SU-DHL-6 (cell line): ENCODE measurements around the gene GPR180.

Experiments
- H2AFZ ChIP-seq: fragments of 200-600 bp; sonication (generic); 2 replicates; pipeline ENCODE4 v1.6.1; 2014; ENCODE audit warnings: low read depth, mild to moderate bottlenecking, moderate library complexity, mixed read lengths, antibody characterized with exemption, low read length; ENCODE audit not compliant: severe bottlenecking
- H3F3A ChIP-seq: fragments of 200-600 bp; shearing (Covaris generic); 2 replicates; pipeline ENCODE4 v1.6.0; 2016; ENCODE audit warnings: antibody characterized with exemption, mild to moderate bottlenecking; ENCODE audit not compliant: insufficient read depth
- H3K27ac ChIP-seq: fragments of 200-600 bp; sonication (generic); 2 replicates; pipeline ENCODE4 v1.5.1; 2016; ENCODE audit warnings: low read depth, mild to moderate bottlenecking, low read length, moderate library complexity, mixed read lengths
- H3K27me3 ChIP-seq: fragments of 200-600 bp; sonication (generic), shearing (Covaris generic); 2 replicates; pipeline ENCODE4 v1.6.0; 2014; ENCODE audit warnings: mild to moderate bottlenecking, low read length
- H3K36me3 ChIP-seq: fragments of 200-600 bp; sonication (generic); 2 replicates; pipeline ENCODE4 v1.6.1; 2014; ENCODE audit warnings: mild to moderate bottlenecking, low read length, mixed read lengths
- H3K4me2 ChIP-seq: fragments of 300-600, 200-600 bp; shearing (Covaris generic), sonication (generic); 2 replicates; pipeline ENCODE4 v1.6.0; 2014; ENCODE audit warnings: low read length, low read depth, mild to moderate bottlenecking; ENCODE audit not compliant: poor library complexity, severe bottlenecking
- H3K4me3 ChIP-seq: fragments of 200-600 bp; sonication (generic); 2 replicates; pipeline ENCODE4 v1.5.1; 2014; ENCODE audit warnings: antibody characterized with exemption, low read length, mild to moderate bottlenecking, mixed read lengths; ENCODE audit not compliant: insufficient read depth, poor library complexity, severe bottlenecking
- H3K79me2 ChIP-seq: fragments of 200-600 bp; sonication (generic); 2 replicates; pipeline ENCODE4 v1.6.1; 2014; ENCODE audit warnings: mild to moderate bottlenecking, low read length, moderate library complexity; ENCODE audit not compliant: insufficient read depth
- H3K9ac ChIP-seq: fragments of 200-600 bp; sonication (generic); 2 replicates; pipeline ENCODE4 v1.7.0; 2014; ENCODE audit warnings: mild to moderate bottlenecking, low read length
- H3K9me2 ChIP-seq: fragments of 200-600 bp; sonication (generic); replicated peaks from 2 replicates; pipeline ENCODE4 v1.6.1; 2014; ENCODE audit warnings: low read length; ENCODE audit not compliant: insufficient read depth
- H3K9me3 ChIP-seq: fragments of 200-600 bp; sonication (generic); 2 replicates; pipeline ENCODE4 v1.6.1; 2014; ENCODE audit warnings: low read length, mixed read lengths; ENCODE audit not compliant: insufficient read depth
- H4K20me1 ChIP-seq: fragments of 200-600 bp; sonication (generic); 2 replicates; pipeline ENCODE4 v1.6.1; 2014; ENCODE audit warnings: low read depth, mild to moderate bottlenecking, antibody characterized with exemption, low read length, moderate library complexity, mixed read lengths
- EZH2phosphoT487 ChIP-seq: fragments of 200-600 bp; sonication (generic), shearing (Covaris generic); conservative IDR thresholded peaks from 2 replicates; pipeline ENCODE4 v1.6.1; 2018; ENCODE audit warnings: mild to moderate bottlenecking, antibody characterized with exemption, low read length, moderate library complexity, mixed read lengths
- TF ChIP-seq, protein P1 (sequence below): fragments of 200-600 bp; sonication (generic); IDR thresholded peaks from one replicate; pipeline ENCODE4 v1.5.1; 2017; ENCODE audit warnings: antibody characterized with exemption, mild to moderate bottlenecking, low read length, moderate library complexity; ENCODE audit not compliant: insufficient read depth, poor library complexity, severe bottlenecking

GPR180 gene

DNA sequence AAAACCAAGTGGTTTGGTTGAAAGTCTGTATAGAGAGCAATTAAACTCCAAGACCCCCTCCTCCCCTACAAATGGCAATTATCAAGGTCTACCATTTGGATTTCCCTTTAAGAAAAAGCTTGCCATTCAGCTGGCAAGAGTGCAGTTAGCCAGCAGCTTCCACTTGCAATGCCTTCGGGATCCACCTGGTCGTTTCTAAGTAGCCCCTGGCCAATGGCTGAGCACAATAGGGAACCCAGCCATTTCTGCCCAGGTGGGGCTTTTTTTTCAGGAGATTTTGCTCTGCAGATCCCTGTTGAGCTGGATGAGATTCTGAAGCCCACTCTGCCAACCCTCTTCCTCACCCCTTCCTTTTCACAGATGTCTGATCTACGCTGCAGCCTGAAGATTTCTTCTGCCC is 32.0 kb upstream of the GPR180 start:
- H3K9me3 ChIP-seq: no peaks in the 10 kb centered on the region
- H3K79me2 ChIP-seq: no peaks in the 10 kb centered on the region
- no peak overlapping the region for H3K9ac ChIP-seq
- H2AFZ ChIP-seq: no peak overlapping the region
- no peak for TF ChIP-seq EZH2phosphoT487
- TF ChIP-seq, protein P1, sequence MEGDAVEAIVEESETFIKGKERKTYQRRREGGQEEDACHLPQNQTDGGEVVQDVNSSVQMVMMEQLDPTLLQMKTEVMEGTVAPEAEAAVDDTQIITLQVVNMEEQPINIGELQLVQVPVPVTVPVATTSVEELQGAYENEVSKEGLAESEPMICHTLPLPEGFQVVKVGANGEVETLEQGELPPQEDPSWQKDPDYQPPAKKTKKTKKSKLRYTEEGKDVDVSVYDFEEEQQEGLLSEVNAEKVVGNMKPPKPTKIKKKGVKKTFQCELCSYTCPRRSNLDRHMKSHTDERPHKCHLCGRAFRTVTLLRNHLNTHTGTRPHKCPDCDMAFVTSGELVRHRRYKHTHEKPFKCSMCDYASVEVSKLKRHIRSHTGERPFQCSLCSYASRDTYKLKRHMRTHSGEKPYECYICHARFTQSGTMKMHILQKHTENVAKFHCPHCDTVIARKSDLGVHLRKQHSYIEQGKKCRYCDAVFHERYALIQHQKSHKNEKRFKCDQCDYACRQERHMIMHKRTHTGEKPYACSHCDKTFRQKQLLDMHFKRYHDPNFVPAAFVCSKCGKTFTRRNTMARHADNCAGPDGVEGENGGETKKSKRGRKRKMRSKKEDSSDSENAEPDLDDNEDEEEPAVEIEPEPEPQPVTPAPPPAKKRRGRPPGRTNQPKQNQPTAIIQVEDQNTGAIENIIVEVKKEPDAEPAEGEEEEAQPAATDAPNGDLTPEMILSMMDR: no peak
- no peaks in the 10 kb centered on the region for H3K27me3 ChIP-seq
- peaks cover 15% of the 10 kb centered on the region for H3K36me3 ChIP-seq
- H3K9me2 ChIP-seq: no peaks in the 10 kb centered on the region
- no peak overlapping the region for H3K4me2 ChIP-seq
- no peak overlapping the region for H3K4me3 ChIP-seq
- H4K20me1 ChIP-seq: no peaks in the 10 kb centered on the region
- H3F3A ChIP-seq: no peaks in the 10 kb centered on the region
- H3K27ac ChIP-seq: no peak overlapping the region

DNA sequence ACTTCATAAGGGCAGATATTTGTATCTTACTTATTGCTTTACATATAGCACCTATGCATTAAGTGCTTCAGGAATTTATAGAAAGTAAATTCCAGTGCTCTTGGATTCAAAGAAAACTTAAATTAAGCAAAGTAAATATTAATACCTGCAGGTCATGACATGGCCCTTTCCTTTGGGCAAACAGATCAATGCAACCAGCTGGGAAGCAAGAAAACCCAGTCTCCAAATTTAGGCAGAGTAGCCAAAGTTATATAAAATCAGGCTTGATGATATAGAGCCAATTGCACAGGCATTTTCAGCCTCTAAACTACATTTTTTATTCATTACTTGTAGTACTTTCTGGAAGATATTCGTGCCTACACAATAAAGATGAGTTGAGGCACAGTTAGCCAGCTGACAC is 22.6 kb upstream of the GPR180 start:
- Histone ChIP-seq H3K4me2 (no peak overlapping the region), H4K20me1 (peaks cover 3% of the 10 kb centered on the region; the same call in 1 of the 2 replicates), H3K27me3 (no peaks in the 10 kb centered on the region), H2AFZ (no peak overlapping the region), H3K27ac (no peak overlapping the region), H3K9me3 (no peaks in the 10 kb centered on the region), H3F3A (no peaks in the 10 kb centered on the region), H3K9me2 (no peaks in the 10 kb centered on the region), H3K9ac (no peak overlapping the region), H3K36me3 (peaks cover 73% of the 10 kb centered on the region), H3K4me3 (no peak overlapping the region), H3K79me2 (no peaks in the 10 kb centered on the region)
- TF ChIP-seq, protein P1: no peak
- no peak for TF ChIP-seq EZH2phosphoT487

DNA sequence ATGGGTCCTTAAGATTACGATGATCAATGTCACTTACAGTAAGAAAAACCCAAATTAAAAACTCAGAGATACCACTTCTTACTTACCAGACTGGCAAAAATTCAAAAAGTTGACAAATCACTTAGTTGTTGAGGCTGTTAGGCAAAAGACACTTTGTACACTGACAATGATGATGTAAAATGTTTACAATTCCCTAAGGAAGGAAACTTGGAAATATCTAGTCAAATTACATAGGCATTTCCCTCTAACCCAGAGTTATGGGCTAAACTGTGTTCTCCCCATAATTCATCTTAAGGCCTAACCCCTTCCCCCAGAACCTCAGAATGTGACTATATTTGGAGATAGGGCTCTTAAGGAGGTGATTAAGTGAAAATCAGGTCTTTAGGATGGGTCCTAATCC is 17.7 kb upstream of the GPR180 start:
- Histone ChIP-seq H4K20me1 (no peaks in the 10 kb centered on the region), H3K79me2 (peaks cover 8% of the 10 kb centered on the region; the same call in 1 of the 2 replicates), H3F3A (0 out of 2 replicates have a peak, but pooled peaks cover 3% of the 10 kb centered on the region), H2AFZ (no peak overlapping the region), H3K4me2 (no peak overlapping the region), H3K27ac (no peak overlapping the region), H3K9me2 (no peaks in the 10 kb centered on the region), H3K9ac (no peak overlapping the region), H3K9me3 (no peaks in the 10 kb centered on the region), H3K4me3 (no peak overlapping the region), H3K27me3 (no peaks in the 10 kb centered on the region), H3K36me3 (peaks cover 55% of the 10 kb centered on the region; the same call in 1 of the 2 replicates)
- no peak for TF ChIP-seq EZH2phosphoT487
- TF ChIP-seq, protein P1: no peak
